ENCODE measurements around the gene GLYATL1B.

- no peak for TF ChIP-seq POLR2AphosphoS5 (IDR thresholded peaks at IDR 0.05)
- TF ChIP-seq CTCF (IDR thresholded peaks at IDR 0.05; ENCODE audit: poor library complexity, severe bottlenecking) = peak; percentile 94
- no peak for TF ChIP-seq REST (IDR thresholded peaks at IDR 0.05; ENCODE audit: borderline replicate concordance)
- no peak for TF ChIP-seq EZH2 (IDR thresholded peaks at IDR 0.05; ENCODE audit: borderline replicate concordance, insufficient read depth, low read length, poor library complexity, severe bottlenecking)
- TF ChIP-seq TAF1 (IDR thresholded peaks at IDR 0.05; ENCODE audit: low read depth) = no peak
- TF ChIP-seq MXI1 (conservative IDR thresholded peaks at IDR 0.05; ENCODE audit: poor library complexity, severe bottlenecking) = peak; percentile 13
- TF ChIP-seq EP300 (conservative IDR thresholded peaks at IDR 0.05; ENCODE audit: poor library complexity, severe bottlenecking) = no peak
These were observed 49.7 kb downstream of the GLYATL1B start for GRCh38 chr11:59135648-59136461.
